ENCODE measurements around the gene THEMIS2.
"Not testable (repeated sequence)": the region's sequence is repeated elsewhere in the genome, so short reads cannot be mapped to it uniquely, and the experiment has no call there.

The THEMIS2 gene

DNA sequence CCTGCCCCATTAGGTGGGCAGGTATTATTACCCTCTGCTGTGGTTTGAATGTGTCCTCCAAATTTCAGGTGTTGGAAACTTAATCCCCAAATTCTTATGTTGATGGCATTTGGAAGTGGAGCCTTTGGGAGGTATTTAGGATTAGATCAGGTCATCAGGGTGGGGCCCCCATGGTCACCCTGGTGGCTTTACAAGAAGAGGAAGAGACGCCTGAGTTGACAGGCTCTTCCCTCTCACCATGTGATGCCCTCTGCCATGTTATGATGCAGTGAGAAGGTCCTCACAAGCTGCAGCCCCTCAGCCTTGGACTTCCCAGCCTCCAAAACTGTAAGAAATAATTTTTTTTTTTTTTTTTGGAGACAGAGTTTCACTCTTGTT lies 8.8 kb upstream of the THEMIS2 start:
- no peak for DNase-seq

DNA sequence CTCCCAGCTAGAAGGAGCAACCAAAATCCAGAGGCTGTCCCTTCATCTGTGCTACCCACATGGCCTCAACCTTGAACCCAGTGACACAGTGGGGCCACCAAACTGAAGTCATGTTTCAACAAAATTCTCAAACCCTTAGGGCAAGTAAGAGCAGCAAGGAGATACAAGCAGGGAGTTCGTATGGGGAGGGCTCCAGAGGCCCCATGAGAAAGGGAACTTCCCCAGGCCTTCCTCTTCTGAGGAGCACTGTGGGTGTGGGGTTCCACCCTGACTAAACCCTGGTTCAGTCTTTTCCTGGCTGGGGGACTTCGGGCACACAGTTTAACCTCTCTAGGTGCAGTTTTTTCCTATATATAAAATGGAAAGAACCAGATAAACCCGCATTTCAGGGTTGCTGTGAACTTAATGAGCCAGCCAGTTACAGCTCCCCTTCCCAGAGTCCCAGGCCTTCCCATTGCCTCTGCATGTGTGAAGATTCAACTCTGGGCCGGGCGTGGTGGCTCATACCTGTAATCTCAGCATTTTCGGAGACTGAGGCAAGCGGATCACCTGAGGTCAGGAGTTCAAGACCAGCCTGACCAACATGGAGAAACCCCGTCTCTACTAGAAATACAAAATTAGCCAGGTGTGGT lies 8.0 kb upstream of the THEMIS2 start:
- DNase-seq = no peak

DNA sequence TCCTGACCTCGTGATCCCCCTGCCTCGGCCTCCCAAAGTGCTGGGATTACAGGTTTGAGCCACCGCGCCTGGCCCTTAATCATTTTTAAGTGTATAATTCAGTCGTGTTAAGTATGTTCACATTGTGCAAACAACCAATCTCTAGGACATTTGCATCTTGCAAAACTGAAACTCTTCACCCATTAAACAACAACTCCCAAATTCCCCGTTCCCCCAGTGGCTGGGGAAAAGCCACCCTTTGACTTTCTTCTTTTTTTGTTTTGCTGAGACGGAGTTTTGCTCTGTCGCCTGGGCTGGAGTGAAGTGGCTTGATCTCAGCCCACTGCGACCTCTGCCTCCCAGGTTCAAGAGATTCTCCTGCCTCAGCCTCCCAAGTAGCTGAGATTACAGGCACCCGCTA lies 6.5 kb upstream of the THEMIS2 start:
- DNase-seq = no peak

DNA sequence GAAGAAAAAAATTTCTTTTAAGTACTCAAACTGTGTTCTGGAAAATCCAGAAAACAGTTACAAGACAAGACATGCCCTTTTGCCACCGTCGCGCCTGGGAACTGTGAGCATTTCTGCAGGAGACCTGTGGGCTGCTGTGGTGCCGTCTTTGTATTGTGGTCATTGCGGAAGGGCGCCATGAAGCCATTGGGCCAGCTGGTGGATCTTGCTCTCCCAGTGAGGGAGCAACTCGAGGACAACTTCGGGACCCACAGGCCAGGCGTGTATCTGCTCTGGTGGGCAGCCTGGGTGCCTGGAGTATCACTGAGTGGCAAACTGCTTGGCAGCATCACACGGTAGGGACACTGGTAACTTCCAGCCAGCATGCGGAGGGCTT lies 3.8 kb upstream of the THEMIS2 start:
- no peak for DNase-seq

DNA sequence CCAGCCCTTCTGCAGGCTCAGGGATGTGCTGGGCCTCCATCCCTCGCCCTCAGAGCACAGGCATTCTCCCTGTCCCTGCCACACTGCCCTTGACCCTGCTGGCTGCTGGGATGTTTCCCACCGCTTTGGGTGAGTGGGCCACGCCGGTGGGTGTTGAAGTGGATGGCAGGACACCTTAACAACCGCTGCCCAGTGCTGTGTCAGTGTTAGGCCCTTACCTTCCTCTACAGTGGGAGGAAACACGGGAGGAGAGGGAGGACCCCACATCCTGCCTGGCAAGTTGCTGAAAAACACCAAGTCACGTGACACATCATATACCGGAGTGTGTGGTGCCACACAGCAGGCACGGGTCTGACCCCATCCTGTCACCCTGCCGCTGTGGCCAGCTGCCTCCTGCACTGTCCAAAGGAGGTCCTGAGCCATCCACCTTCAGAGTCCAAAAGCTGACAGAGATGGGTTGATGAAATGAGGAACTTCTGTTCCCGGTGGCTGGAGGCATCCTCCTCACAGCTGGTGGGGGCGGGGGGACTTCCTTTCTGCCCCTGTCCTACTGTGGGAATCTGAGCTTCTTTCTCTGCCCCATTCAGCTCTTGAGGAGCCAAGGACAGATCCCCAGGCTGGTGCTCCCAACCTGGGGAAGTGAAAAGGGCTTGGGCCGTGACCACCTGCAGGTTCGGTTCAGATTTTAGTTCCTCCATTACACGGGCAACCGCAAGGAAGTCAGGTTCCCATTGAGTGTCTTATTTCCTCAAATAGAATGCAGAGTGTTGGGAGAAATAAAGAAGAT lies 3.2 kb upstream of the THEMIS2 start:
- no peak for DNase-seq

DNA sequence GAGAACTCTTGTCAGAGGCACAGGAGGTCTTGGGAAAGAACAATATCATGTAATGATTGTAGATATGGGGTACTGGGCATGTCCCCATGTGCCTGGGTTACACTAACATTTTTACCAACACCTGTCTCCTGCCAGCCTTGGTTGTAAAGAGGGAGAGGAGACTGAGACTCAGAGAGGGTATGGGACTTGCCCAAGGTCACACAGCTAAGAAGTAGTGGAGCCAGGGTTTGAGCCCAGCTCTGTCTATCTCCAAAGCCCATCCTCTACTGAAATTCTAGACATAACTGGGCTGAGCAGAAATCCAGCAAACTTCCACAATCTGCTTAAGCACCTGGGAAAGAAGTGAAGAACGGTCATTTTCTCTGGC lies 2.6 kb upstream of the THEMIS2 start:
- DNase-seq = no peak

DNA sequence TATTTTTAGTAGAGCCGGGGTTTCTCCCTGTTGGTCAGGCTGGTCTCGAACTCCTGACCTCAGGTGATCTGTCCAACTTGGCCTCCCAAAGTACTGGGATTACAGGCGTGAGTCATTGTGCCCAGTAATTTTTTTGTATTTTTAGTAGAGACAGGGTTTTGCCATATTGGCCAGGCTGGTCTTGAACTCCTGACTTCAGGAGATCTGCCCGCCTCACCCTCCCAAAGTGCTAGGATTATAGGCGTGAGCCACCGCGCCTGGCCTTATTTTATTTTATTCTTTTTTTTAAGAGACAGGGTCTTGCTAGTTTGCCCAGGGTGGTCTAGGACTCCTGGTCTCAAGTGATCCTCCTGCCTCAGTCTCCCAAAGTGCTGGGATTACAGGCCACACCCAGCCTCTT lies 1.3 kb upstream of the THEMIS2 start:
- DNase-seq = not testable (repeated sequence)

DNA sequence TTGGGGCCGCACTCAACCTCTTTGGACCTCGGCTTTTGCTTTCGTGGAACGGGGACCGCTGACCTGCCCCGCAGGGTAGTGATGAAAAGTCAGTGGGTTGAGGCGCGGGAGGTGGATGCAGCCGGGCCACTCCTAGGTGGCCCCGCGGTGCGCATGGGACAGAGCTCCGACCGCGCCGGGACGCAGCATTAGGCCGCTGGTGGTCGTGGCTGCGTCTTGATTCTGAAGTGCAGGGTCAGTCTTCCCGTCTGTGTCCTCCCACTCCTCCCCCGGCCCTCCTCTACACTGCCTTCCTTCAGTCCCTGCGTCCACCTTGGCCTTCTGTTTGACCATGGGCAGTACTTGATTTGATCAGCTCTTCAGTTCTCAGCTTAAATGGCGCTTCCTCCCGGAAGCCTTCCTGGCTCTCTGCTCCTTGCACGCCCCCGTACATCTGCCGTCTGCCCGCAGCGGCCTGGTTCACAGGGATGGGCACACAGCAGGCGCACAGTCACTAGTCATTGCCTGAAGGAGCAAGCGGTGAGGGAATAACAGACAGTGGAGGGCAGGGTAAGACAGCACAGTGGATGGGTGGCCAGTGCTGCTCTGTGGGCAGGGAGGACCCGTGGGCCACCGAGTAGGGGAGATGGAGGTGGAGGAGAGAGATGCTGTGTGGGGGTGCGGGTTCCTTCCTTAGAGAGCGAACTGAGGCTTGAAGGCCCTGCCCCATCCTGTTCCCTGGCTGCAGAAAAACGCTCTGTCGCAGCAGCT lies 633 bp downstream of the THEMIS2 start:
- DNase-seq = no peak

DNA sequence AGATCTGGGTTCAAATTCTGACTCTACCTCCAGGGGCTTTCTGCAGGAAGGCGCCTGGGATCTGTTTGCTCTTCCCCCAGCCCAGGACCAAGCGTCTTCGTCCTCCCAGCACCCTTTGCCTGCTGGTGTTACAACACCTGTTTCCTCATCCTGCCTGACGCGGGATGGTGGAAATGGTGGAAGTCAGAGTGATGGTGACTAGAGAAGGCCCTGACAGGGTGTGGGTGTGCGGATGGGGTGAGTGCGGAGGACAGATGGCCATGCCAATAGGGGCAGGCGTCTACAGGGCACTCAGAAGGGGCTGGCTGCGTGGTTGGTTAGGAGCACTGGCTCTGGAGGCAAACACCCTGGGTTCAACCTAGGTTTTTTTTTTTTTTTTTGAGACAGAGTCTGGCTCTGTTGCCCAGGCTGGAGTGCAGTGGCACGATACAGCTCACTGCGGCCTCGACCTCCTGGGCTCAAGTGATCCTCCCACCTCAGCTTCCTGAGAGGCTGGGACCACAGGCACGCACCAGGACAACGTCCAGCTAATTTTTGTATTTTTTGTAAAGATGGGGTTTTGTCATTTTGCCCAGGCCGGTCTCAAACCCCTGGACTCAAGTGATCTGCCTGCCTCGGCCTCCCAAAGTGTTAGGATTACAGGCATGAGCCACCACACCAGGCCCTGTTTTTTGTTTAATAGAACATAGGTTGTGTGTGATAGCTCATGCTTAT lies 1.5 kb downstream of the THEMIS2 start:
- no peak for DNase-seq

DNA sequence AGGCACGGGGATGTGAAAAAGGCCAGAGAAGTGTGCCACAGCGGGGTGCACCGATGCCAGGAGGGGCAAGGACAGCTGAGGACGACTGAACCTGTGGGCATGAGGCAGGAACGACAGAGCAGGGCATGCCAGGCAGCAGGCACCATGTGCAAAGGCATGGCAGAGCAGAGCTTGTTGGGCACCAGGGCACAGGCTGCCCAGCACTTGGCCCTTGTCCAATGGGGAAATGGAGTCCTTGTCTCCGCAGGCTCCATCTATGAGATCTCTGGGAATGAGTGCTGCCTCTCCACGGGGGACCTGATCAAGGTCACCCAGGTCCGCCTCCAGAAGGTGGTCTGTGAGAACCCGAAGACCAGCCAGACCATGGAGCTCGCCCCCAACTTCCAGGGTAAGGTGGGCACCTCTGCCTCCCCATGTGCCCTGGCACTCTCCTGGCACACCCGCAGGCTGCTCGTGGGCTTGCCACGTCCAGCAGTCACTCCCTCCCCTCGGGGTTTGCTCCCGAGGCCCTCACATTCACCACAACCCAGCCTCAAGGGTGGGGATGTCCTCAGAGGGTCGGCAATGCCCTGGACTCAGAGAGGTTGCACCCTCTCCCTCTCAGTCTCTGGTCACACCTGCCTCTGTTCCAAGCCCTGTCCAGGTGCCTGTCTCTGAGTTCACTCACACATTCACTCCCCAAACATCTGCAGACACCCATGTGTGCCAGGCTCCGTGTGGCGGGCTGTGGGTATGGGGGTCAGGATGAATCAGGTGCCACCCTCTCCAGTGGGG lies 4.2 kb downstream of the THEMIS2 start:
- DNase-seq = no peak

DNA sequence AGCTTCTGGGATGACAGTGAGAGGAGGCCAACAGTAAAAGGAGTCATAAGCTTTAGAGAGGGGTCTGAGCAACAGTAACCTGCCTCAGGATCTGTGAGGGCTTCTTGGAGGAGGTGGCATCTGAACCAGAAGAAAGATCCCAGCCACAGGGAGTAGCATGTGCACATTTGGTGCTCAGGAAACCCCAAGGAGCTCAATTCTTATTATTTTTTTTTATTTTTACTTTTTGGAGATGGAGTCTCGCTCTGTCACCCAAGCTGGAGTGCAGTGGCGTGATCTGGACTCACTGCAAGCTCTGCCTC lies 4.7 kb downstream of the THEMIS2 start:
- DNase-seq = no peak

DNA sequence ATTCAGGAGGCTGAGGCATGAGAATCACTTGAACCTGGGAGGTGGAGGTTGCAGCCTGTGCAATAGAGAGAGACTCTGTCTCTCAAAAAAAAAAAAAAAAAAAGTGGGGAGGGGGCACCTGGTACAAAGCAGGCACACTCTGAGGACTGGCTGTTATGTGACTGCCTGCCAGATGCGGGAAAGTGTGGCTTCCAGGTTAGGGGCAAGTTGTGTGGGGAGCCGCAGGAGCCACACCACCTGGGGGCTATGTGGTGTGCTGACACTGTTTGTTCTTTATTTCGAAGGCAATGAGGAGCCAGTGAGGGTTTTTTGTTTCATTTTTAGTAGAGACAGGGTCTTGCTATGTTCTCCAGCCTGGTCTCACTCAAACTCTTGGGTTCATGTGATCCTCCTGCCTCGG lies 5.7 kb downstream of the THEMIS2 start:
- DNase-seq = no peak

DNA sequence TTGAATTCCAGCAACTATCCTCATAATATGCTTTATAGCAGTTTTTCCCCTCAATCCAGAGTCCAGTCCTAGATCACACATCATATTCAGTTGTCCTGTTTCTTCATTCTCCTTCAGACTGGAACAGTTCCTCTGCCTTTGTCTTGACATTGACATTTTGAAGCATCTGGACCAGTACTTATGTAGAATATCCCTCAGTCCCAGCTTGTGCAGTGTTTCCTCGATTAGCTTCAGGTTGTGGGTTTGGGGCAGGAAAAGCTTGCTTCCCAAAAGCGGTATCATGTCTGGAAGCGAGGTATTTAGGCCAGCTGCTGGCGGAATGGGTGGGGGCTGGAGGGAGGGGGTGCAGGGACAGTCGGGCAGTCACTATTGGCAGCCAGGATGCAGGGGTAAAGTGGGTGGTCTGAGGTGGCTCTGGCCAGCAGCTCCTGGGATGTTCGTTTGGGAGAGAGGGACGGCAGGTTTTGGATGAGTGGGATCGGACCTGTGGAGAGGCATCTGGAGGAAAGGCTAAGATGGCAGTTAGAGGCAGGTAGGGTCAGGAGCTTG lies 6.5 kb downstream of the THEMIS2 start:
- DNase-seq = no peak

DNA sequence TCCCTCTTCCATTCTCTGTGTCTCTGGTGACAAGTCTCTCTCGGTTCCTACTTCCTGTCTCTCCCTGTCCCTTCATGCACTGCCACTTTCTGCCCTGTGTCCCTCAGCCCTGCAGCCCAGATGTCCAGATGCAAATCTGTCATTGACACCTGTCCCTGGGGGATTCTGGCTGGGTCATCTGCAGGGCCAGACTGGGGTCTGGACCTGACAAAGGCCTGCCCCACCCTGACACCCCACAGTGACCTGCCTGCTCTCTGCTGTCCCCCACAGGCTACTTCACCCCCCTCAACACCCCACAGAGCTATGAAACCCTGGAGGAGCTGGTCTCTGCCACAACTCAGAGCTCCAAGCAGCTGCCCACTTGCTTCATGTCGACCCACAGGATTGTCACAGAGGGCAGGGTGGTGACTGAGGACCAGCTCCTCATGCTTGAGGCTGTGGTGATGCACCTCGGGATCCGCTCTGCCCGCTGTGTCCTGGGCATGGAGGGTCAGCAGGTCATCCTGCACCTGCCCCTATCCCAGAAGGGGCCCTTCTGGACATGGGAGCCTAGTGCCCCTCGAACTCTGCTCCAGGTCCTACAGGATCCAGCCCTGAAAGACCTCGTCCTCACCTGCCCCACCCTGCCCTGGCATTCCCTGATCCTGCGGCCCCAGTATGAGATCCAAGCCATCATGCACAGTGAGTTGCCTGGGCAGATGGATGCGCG lies 7.2 kb downstream of the THEMIS2 start:
- DNase-seq = no peak

DNA sequence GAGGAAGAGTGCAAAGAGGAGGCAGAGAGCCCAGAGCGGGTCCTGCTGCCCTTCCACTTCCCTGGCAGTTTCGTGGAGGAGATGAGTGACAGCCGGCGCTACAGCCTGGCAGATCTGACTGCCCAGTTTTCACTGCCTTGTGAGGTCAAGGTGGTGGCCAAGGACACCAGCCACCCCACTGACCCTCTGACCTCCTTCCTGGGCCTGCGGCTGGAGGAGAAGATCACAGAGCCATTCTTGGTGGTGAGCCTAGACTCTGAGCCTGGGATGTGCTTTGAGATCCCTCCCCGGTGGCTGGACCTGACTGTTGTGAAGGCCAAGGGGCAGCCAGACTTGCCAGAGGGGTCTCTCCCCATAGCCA lies 10.2 kb downstream of the THEMIS2 start:
- no peak for DNase-seq

DNA sequence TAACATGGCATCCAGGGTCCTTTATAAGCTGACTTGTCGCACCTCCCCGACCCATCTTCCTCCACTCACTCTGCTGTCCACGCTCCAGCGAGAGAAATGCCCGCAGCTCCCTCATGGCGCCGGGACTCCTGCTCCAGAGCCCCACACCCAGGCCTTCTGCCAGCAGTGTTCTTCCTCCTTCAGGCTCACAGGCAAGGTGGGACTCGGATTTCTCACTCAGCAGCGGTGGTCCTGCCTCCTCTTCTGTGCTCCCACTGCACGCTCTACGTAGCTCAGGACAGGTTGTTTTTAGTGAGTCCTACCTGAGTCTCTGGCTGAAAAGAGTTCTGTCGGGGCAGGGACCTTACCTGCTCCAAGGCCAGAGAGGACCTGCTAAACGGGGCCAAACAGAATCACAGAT lies 11.2 kb downstream of the THEMIS2 start:
- DNase-seq = no peak

DNA sequence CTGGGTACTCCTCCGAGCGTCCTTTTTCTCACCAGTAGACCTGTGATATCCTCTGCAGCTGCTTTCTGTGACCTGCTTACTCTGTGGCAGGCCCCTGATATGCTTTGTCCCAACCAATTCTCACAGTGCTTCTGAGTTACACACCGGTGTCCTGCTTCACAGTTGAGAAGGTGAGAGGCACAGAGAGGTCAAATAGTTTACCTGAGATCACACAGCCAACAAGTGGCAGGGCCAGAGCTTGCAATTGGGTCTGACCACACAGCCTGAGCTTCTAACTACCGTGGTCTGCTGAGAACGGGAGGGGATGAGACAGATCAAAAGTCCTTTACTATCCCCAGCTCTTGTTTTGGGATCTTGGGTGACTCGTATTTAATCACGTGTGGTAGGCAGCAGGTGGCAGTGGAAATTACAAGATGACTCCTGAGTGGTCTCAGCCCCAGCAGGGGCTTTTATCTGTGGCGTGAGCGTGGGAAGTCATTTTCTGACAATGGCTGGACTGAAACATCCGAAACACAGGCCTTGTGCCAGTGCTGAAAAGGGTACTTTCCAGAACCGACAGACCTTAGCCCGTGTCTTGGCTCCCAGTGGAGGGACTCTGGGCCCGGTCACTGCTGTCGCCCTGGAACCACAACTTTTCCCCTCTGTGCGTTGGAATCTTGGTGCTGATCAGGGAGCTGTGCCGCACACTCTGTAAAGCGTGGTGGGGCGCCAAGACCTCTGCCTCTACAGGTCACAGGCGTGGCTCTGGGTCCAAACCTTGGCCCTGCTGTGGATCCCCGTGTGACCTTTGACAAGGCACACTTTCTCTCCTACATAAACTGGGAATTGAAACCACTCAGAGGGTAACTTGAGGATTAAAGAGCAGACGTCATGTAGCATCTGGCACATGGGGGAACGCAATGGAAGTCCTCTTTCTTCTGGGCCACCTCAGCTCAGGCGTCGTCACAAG lies 11.9 kb downstream of the THEMIS2 start:
- no peak for DNase-seq

DNA sequence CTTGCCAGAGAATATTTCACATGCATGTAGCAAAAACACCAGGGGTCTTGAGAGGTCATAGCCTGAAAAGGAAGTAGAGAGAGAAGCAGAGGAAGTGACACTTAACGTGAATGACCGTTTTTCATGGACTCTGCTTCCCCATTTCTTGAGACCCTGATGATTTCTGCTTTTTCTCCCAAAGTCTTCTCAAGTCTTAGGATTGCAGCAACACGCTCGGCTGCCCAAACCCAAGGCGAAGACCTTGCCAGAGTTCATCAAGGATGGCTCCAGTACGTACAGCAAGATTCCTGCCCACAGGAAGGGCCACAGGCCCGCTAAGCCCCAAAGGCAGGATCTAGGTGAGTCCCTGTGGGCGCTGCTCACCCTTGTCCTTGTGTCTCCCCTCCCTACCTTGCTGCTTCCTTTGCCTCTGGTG lies 12.8 kb downstream of the THEMIS2 start:
- no peak for DNase-seq

DNA sequence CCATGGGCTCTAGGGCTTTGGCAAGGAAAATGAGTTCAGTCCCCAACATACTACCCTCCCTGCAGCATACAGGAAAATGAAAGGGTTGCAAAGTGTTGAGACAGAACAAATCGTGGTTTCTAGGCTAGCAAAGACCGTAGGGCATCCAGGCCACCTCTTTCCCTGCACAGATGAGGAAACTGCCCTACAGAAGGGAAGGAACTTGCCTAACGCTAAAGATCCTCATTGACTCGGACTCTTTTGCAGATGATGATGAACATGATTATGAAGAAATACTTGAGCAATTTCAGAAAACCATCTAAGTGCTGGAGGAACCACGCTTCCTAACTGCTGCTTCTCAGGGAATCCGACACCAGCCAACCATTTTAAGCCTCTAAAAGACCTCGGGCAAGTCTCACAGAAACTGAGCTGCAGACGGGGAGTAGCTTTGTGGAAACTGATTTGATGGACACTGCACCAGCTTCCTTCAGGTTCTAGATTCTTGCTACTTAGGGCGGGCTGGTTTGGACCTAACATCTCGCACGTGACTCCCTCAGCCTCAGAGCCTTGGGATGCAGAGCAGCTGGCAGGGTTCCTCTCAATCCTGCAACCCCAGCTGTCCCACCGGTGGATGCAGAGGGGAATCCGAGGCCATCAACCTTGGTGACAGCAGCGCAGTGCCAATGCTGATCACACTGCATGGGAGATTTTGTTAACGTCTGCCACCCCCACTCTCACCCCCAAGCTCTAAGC lies 13.4 kb downstream of the THEMIS2 start:
- DNase-seq = no peak

DNA sequence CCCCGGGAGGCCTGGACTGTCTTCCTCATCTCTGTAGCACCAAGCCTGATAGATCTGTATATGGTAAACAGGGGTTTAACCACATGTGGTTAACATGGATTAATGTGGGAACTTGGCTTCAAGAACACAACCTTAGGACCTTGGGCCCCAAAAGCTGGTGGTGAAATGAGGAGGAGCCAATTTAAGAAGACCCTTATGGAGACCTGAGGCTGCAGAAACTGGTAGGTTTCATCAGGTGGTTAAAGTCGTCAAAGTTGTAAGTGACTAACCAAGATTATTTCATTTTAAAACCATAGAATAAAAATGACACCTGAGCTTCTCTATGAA lies 14.0 kb downstream of the THEMIS2 start:
- no peak for DNase-seq
